IgD-negative memory B cell (primary cell): Measurements from ENCODE around the gene TMTC2. TPM values are rescaled to one million over a fixed set of nuclear protein-coding genes. Genes with fewer than 3 reads are reported as not detected.
"Not testable (repeated sequence)": the region's sequence is repeated elsewhere in the genome, so short reads cannot be mapped to it uniquely, and the experiment has no call there.

Experiments
- H3K27ac Mint-ChIP-seq, 3 donors: one replicate each; pipeline ENCODE4 v1.8.0; 2020 to 2022; ENCODE audit warnings: mild to moderate bottlenecking in 3 of 3, mixed read lengths in 3 of 3, moderate library complexity in 1 of 3
- H3K27me3 Mint-ChIP-seq: one replicate; pipeline ENCODE4 v1.8.0; 2021; ENCODE audit warnings: mixed read lengths
- H3K36me3 Mint-ChIP-seq: one replicate; pipeline ENCODE4 v1.8.0; 2020; ENCODE audit warnings: mild to moderate bottlenecking, mixed read lengths
- H3K4me1 Mint-ChIP-seq, 3 donors: one replicate each; pipeline ENCODE4 v1.8.0; 2020 to 2022; ENCODE audit warnings: mixed read lengths in 3 of 3, mild to moderate bottlenecking in 1 of 3
- H3K4me3 Mint-ChIP-seq, 4 donors: one replicate each; pipeline ENCODE4 v1.8.0; 2020 to 2022; ENCODE audit warnings: mild to moderate bottlenecking in 4 of 4, mixed read lengths in 4 of 4, moderate library complexity in 3 of 4
- H3K9me3 Mint-ChIP-seq, 3 donors: one replicate each; pipeline ENCODE4 v1.8.0; 2020 to 2021; ENCODE audit warnings: mixed read lengths in 3 of 3, mild to moderate bottlenecking in 1 of 3
- polyA plus RNA-seq: library from polyadenylated mRNA; unstranded; fragments of 300-500 nt; fragmentation: Illumina TruSeq; gene quantifications from one replicate; pipeline ENCODE4 v1.2.3, GENCODE V29; 2021

Gene TMTC2
- polyA plus RNA-seq, 1 donor from 2014 or later: not detected

GRCh38 chr12:82728710-82729109, 42.0 kb downstream of the TMTC2 start:
- no peak overlapping the region for H3K27ac Mint-ChIP-seq
- no peaks in the 10 kb centered on the region for H3K4me1 Mint-ChIP-seq
- H3K27me3 Mint-ChIP-seq: no peaks in the 10 kb centered on the region
- H3K4me3 Mint-ChIP-seq: no peak overlapping the region
- H3K36me3 Mint-ChIP-seq: no peaks in the 10 kb centered on the region
- H3K9me3 Mint-ChIP-seq: peaks cover 0 to 4% (median 2%) of the 10 kb centered on the region in 3 donors

- Mint-ChIP-seq H3K27me3 (no peaks in the 10 kb centered on the region), H3K36me3 (peaks cover 2% of the 10 kb centered on the region), H3K4me1 (peaks cover 0 to 2% (median 0%) of the 10 kb centered on the region in 3 donors), H3K27ac (no peak overlapping the region), H3K9me3 (peaks cover 0 to 3% (median 2%) of the 10 kb centered on the region in 3 donors), H3K4me3 (no peak overlapping the region)
Measured at GRCh38 chr12:82730953-82731459, 44.3 kb downstream of the TMTC2 start.

- H3K4me3 Mint-ChIP-seq: no peak overlapping the region
- H3K36me3 Mint-ChIP-seq: peaks cover 3% of the 10 kb centered on the region
- peaks cover 0 to 2% (median 2%) of the 10 kb centered on the region in 3 donors for H3K4me1 Mint-ChIP-seq
Measured at GRCh38 chr12:82740129-82741000, 53.7 kb downstream of the TMTC2 start.

GRCh38 chr12:82745063-82745674, 58.5 kb downstream of the TMTC2 start:
- Mint-ChIP-seq H3K36me3 (peaks cover 3% of the 10 kb centered on the region), H3K4me1 (no peaks in the 10 kb centered on the region), H3K9me3 (no peaks in the 10 kb centered on the region), H3K27ac (no peak overlapping the region), H3K4me3 (no peak overlapping the region), H3K27me3 (no peaks in the 10 kb centered on the region)

More at GRCh38 chr12:82740129-82741000, 53.7 kb downstream of the TMTC2 start:
- no peak overlapping the region for H3K27ac Mint-ChIP-seq
- H3K27me3 Mint-ChIP-seq: no peaks in the 10 kb centered on the region
- H3K9me3 Mint-ChIP-seq: no peaks in the 10 kb centered on the region

GRCh38 chr12:82745807-82746206, 59.1 kb downstream of the TMTC2 start:
- no peak overlapping the region for H3K4me3 Mint-ChIP-seq
- H3K27ac Mint-ChIP-seq: no peak overlapping the region
- peaks cover 3% of the 10 kb centered on the region for H3K36me3 Mint-ChIP-seq
- no peaks in the 10 kb centered on the region for H3K27me3 Mint-ChIP-seq
- no peaks in the 10 kb centered on the region for H3K9me3 Mint-ChIP-seq
- H3K4me1 Mint-ChIP-seq: no peaks in the 10 kb centered on the region

DNA sequence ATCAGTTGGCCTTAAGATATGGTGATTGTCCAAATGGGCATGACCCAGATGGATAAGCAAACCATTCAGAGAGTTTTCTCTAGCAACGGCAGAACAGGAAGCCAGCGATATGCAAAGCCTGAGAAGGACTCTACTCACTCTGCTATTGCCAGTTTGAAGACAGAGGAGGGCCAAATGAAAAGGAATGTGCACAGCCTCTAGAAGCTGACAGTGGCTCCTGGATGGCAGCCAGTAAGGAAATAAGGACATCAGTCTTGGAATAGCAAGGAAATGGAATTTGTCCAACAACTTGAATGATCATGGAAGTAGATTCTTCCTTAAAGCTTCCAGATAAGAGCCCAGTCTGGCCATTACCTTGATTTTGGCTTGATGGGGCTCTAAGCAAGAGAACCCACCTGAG, 60.0 kb downstream of the TMTC2 start:
- H3K4me3 Mint-ChIP-seq: no peak overlapping the region
- no peaks in the 10 kb centered on the region for H3K9me3 Mint-ChIP-seq
- H3K27me3 Mint-ChIP-seq: no peaks in the 10 kb centered on the region
- peaks cover 1% of the 10 kb centered on the region for H3K36me3 Mint-ChIP-seq
- no peak overlapping the region for H3K27ac Mint-ChIP-seq
- H3K4me1 Mint-ChIP-seq: no peaks in the 10 kb centered on the region

GRCh38 chr12:82749015-82749414, 62.3 kb downstream of the TMTC2 start:
- Mint-ChIP-seq H3K36me3 (no peaks in the 10 kb centered on the region), H3K27me3 (no peaks in the 10 kb centered on the region), H3K4me1 (no peaks in the 10 kb centered on the region), H3K27ac (no peak overlapping the region), H3K9me3 (no peaks in the 10 kb centered on the region), H3K4me3 (no peak overlapping the region)

DNA sequence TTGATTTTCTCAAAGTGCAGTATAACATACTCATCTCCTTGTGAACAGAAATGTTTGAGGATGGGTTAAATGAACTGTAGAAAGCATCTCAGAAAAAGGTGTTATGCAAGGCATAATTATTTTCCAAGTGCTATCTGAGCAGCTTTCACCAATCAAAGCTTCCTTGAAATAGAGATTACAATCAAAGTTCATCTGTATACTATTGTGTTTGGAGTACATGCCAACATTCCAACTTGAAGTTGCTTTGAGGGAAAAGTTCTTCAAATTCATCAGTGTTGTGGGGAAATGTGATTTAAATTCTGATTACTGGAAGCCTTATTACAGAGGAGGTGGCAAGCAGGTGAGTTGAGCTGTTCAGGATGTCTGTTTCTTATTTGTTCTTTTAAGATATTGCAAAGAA, 68.2 kb downstream of the TMTC2 start:
- H3K27ac Mint-ChIP-seq: no peak overlapping the region
- no peak overlapping the region for H3K4me3 Mint-ChIP-seq
- no peaks in the 10 kb centered on the region for H3K4me1 Mint-ChIP-seq
- H3K9me3 Mint-ChIP-seq: no peaks in the 10 kb centered on the region
- H3K27me3 Mint-ChIP-seq: no peaks in the 10 kb centered on the region
- peaks cover 3% of the 10 kb centered on the region for H3K36me3 Mint-ChIP-seq

DNA sequence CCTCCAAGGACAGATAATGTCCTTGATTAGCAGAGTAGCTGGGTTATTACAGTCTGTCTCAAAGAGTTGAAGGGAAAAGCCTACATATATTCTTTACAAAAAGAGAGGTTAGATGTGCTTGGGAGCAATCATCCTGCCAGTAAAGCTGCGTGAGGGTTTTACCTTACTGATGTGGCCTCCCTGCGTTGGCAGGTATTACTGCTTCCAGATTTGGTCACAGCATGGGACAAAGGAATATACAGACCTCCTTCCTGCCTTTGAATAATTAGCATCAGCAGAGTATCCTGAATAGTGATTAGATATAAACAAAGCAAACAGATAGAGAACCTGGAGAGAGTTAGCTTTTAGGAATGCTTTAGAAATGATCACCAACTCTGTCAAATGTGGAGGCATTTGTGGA, 69.6 kb downstream of the TMTC2 start:
- H3K27ac Mint-ChIP-seq: no peak overlapping the region
- no peaks in the 10 kb centered on the region for H3K27me3 Mint-ChIP-seq
- H3K4me3 Mint-ChIP-seq: no peak overlapping the region
- H3K4me1 Mint-ChIP-seq: no peaks in the 10 kb centered on the region
- H3K36me3 Mint-ChIP-seq: peaks cover 3% of the 10 kb centered on the region
- H3K9me3 Mint-ChIP-seq: no peaks in the 10 kb centered on the region

DNA sequence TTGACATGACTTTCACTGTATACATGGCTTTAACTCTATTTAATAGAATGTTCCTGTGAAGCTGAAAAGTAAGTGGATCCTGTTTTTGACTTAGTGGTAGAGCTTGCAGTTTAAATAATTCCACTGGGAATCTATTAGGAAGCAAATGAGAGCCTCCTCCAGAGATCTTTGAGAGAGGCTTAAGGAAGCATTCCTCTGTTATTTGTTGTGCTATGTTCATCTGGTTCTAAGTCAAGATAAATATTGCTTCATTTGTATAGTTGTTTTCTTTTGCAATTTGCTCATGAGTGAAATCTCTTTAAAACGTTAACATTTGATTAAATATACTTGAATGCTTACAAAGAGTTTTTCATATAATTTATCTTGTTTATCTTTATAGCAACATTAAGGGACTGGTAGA, 70.4 kb downstream of the TMTC2 start:
- H3K4me1 Mint-ChIP-seq: no peaks in the 10 kb centered on the region
- no peak overlapping the region for H3K4me3 Mint-ChIP-seq
- no peaks in the 10 kb centered on the region for H3K9me3 Mint-ChIP-seq

DNA sequence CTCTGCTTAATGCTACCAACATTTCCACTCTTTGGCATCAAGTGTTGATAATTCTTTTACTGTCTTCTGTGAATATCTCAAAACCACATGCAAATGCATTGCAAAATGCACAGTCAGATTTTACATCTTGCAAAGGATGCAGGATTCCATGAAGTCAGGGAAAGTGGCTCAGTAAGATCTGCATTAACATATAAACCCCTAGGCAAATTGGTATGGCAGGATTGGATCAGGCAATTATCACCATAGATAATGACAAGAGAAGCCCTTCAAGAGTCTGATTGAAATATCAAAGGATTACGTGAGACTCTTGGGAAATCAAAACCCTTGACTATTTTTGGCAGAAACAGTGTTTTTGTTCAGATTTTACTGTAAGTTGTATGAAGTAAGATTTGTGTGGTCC, 71.0 kb downstream of the TMTC2 start:
- Mint-ChIP-seq H3K36me3 (peaks cover 4% of the 10 kb centered on the region), H3K9me3 (no peaks in the 10 kb centered on the region), H3K27ac (no peak overlapping the region), H3K4me1 (no peaks in the 10 kb centered on the region), H3K4me3 (no peak overlapping the region), H3K27me3 (no peaks in the 10 kb centered on the region)

More for the DNA sequence above, 70.4 kb downstream of the TMTC2 start:
- H3K36me3 Mint-ChIP-seq: peaks cover 3% of the 10 kb centered on the region
- H3K27ac Mint-ChIP-seq: no peak overlapping the region
- H3K27me3 Mint-ChIP-seq: no peaks in the 10 kb centered on the region

DNA sequence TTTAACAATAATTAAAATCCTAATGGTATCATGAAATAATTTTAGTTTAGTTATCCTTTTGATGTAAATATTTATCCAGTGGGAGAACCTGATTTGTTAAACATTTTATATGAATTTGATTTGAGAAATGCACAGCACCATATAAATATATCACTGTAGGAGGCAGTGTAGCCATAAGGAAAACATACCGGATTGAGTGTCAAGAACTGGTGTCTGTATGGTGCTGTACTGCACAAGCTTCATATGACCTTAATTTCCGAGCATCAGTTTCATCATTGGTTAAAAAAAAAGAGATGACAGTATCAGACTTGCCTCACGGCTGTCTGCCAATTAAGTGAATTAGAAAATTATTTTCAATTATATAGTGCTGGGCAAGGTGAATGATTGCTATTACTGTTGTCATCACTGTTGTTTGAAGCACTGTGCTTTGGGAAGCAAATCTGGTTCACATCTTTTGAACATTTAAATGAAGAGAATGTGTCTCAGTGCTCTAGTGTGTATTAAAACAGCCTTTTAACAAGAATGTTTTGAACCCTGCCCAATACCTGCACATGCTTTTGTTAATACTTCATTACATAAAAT, 72.1 kb downstream of the TMTC2 start:
- Mint-ChIP-seq H3K27ac (no peak overlapping the region), H3K27me3 (no peaks in the 10 kb centered on the region), H3K36me3 (peaks cover 9% of the 10 kb centered on the region)

GRCh38 chr12:82760423-82760822, 73.7 kb downstream of the TMTC2 start:
- H3K27ac Mint-ChIP-seq: no peak overlapping the region
- H3K36me3 Mint-ChIP-seq: peaks cover 10% of the 10 kb centered on the region

More for the DNA sequence above, 72.1 kb downstream of the TMTC2 start:
- Mint-ChIP-seq H3K4me1 (no peaks in the 10 kb centered on the region), H3K4me3 (no peak overlapping the region), H3K9me3 (no peaks in the 10 kb centered on the region)

DNA sequence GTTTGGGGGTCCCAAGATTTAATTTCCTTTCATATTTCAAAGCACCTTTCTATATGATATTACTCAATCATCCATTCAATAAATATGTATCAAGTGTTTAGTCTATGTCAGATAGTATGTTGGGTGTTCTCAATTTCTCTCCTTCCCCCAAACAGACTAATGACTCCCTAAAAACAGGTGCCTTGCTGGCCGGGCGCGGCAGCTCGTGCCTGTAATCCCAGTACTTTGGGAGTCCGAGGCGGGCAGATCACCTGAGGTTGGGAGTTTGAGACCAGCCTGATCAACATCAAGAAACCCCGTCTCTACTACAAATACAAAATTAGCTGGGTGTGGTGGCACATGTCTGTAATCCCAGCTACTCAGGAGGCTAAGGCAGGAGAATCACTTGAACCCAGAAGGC, 78.5 kb downstream of the TMTC2 start:
- not testable (repeated sequence) for H3K27me3 Mint-ChIP-seq, H3K27ac Mint-ChIP-seq, H3K4me1 Mint-ChIP-seq, H3K36me3 Mint-ChIP-seq, H3K4me3 Mint-ChIP-seq, H3K9me3 Mint-ChIP-seq

More at GRCh38 chr12:82760423-82760822, 73.7 kb downstream of the TMTC2 start:
- Mint-ChIP-seq H3K27me3 (no peaks in the 10 kb centered on the region), H3K9me3 (no peaks in the 10 kb centered on the region), H3K4me1 (no peaks in the 10 kb centered on the region), H3K4me3 (no peak overlapping the region)

GRCh38 chr12:82765971-82766705, 79.4 kb downstream of the TMTC2 start:
- H3K27ac Mint-ChIP-seq: no peak overlapping the region
- no peaks in the 10 kb centered on the region for H3K27me3 Mint-ChIP-seq
- peaks cover 8% of the 10 kb centered on the region for H3K36me3 Mint-ChIP-seq
- no peaks in the 10 kb centered on the region for H3K4me1 Mint-ChIP-seq
- H3K4me3 Mint-ChIP-seq: no peak overlapping the region
- peaks cover 0 to 3% (median 0%) of the 10 kb centered on the region in 3 donors for H3K9me3 Mint-ChIP-seq
